Measurements from ENCODE around the gene TMEM108. TPM values are rescaled to one million over a fixed set of nuclear protein-coding genes. Genes with fewer than 3 reads are reported as not detected.

Gene TMEM108
- total RNA-seq, 1 donor from 2014 or later: 2.4 TPM

DNA sequence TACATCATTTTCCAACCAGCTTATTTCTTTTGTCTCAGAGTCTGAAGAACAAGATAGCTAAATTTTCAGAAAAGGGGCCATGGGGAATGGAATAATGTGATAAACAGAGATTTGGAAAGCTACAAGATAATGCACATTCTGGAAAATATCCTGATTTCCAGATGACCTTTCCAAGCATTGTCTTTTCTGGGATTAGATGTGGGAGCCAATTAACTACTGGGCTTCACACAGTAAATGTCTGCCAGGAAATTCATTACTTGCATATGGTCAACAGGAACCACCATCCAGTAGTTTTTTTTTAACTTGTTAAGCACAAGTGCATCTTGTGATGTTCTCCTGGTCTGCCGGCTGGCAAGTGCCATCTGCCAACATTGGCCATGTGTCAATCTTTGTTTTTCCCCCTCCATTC, 230.5 kb downstream of the TMEM108 start:
- Histone ChIP-seq H3K36me3 (no peaks in the 10 kb centered on the region), H3K4me1 (peaks cover 9% of the 10 kb centered on the region), H3K9me3 (replicated peaks) (no peaks in the 10 kb centered on the region), H3K4me3 (no peak overlapping the region), H3K27ac (replicated peaks) (no peak overlapping the region), H3K27me3 (ENCODE audit: low read depth) (peaks cover 6% of the 10 kb centered on the region)
- no peak for DNase-seq
- intact Hi-C loops (cut with micrococcal nuclease): no loop called here
- TF ChIP-seq, protein P1, sequence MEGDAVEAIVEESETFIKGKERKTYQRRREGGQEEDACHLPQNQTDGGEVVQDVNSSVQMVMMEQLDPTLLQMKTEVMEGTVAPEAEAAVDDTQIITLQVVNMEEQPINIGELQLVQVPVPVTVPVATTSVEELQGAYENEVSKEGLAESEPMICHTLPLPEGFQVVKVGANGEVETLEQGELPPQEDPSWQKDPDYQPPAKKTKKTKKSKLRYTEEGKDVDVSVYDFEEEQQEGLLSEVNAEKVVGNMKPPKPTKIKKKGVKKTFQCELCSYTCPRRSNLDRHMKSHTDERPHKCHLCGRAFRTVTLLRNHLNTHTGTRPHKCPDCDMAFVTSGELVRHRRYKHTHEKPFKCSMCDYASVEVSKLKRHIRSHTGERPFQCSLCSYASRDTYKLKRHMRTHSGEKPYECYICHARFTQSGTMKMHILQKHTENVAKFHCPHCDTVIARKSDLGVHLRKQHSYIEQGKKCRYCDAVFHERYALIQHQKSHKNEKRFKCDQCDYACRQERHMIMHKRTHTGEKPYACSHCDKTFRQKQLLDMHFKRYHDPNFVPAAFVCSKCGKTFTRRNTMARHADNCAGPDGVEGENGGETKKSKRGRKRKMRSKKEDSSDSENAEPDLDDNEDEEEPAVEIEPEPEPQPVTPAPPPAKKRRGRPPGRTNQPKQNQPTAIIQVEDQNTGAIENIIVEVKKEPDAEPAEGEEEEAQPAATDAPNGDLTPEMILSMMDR (IDR thresholded peaks at IDR 0.05; ENCODE audit: borderline replicate concordance): no peak

DNA sequence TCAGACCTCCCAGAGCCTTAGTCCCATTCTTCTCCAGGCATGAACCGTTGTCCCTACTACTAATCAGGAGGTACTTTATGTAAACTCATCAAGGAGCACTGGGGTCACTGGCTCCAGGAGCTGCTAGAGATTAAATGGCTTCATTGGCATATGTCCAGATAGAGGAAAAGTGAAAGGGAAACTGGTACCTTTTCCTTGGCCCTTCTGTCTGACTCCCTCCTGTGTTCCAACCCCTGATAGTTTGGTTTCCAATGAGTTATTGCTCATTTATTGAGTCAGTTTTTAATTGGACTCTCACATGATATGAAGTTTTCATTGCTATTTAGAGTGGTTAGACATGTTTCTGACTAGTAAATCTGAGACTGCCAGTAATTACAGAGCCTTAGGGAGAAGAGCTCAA, 231.2 kb downstream of the TMEM108 start:
- no peak overlapping the region for H3K27ac ChIP-seq (replicated peaks)
- no peak for DNase-seq
- H3K36me3 ChIP-seq: no peaks in the 10 kb centered on the region
- H3K4me3 ChIP-seq: no peak overlapping the region
- TF ChIP-seq, protein P1 (IDR thresholded peaks at IDR 0.05; ENCODE audit: borderline replicate concordance): no peak
- intact Hi-C loops (cut with micrococcal nuclease): no loop called here
- H3K9me3 ChIP-seq (replicated peaks): no peaks in the 10 kb centered on the region
- peaks cover 2% of the 10 kb centered on the region for H3K27me3 ChIP-seq (ENCODE audit: low read depth)
- peaks cover 9% of the 10 kb centered on the region for H3K4me1 ChIP-seq

DNA sequence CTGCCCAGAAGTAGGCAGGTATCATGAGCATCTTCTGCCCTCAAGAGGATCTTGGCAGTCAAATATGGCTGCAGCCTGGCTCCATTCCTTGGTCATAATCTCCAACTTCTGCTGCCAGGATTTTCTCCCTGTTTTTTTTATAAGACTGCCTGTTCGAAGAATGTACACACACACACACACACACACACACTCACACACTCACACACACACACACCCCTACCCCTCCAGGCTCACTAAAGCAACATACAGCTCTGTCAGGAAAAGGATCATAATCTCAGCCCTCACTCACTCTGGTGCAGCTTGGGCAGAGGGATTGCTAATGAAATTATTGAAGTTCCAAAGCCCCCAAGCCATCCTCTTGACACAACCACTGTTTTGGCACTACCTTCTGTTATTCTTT, 232.4 kb downstream of the TMEM108 start:
- H3K9me3 ChIP-seq (replicated peaks): no peaks in the 10 kb centered on the region
- no peak for DNase-seq

DNA sequence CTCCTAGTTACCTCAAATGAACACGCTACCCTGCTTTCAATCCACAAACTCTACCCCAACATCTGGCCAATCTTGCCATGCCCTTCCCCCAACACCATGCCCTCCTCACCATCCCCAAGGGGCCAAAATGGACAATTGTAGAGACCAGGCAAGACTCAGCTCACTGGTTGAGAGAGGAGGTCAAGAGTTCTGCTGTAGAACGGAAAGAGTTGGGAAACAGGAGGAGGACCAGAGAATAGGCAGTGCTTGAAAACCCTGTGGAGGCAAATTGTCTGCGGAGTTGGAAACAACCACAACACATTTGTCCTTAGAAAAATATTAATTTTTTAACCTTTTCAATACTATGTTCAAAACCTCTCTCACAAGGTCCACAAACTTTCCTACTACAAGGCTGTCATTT, 232.9 kb downstream of the TMEM108 start:
- H3K27me3 ChIP-seq (ENCODE audit: low read depth): no peaks in the 10 kb centered on the region
- peaks cover 9% of the 10 kb centered on the region for H3K4me1 ChIP-seq
- DNase-seq: no peak
- no peaks in the 10 kb centered on the region for H3K9me3 ChIP-seq (replicated peaks)
- no peak overlapping the region for H3K27ac ChIP-seq (replicated peaks)
- TF ChIP-seq, protein P1 (IDR thresholded peaks at IDR 0.05; ENCODE audit: borderline replicate concordance): no peak
- no peak overlapping the region for H3K4me3 ChIP-seq
- no peaks in the 10 kb centered on the region for H3K36me3 ChIP-seq
- intact Hi-C loops (cut with micrococcal nuclease): no loop called here

More for the DNA sequence above, 232.4 kb downstream of the TMEM108 start:
- H3K4me3 ChIP-seq: no peak overlapping the region
- H3K27ac ChIP-seq (replicated peaks): no peak overlapping the region
- intact Hi-C loops (cut with micrococcal nuclease): no loop called here
- no peaks in the 10 kb centered on the region for H3K27me3 ChIP-seq (ENCODE audit: low read depth)
- TF ChIP-seq, protein P1 (IDR thresholded peaks at IDR 0.05; ENCODE audit: borderline replicate concordance): no peak
- peaks cover 9% of the 10 kb centered on the region for H3K4me1 ChIP-seq
- H3K36me3 ChIP-seq: no peaks in the 10 kb centered on the region

DNA sequence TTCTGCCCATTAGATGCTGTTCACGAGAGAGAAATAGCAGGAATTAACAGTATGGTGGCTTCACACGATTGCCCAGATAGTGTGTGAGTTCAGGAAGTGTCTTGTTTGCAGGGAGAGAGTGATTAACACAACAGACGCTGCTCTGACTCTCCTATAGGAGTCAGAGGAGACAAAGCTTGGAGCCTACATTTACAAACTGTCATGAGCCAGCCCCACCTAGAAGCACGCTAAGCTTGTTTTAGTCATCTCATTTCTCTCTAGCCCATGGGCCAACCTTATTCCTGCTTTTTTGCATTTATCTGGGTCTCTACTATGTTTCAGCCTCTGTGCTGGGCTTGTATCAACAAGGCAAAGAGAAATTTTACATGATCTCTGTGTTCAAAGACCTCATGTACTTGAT, 233.3 kb downstream of the TMEM108 start:
- no peaks in the 10 kb centered on the region for H3K27me3 ChIP-seq (ENCODE audit: low read depth)
- no peak overlapping the region for H3K27ac ChIP-seq (replicated peaks)
- H3K9me3 ChIP-seq (replicated peaks): no peaks in the 10 kb centered on the region
- H3K4me3 ChIP-seq: no peak overlapping the region
- DNase-seq: no peak
- intact Hi-C loops (cut with micrococcal nuclease): no loop called here
- H3K36me3 ChIP-seq: no peaks in the 10 kb centered on the region
- peaks cover 9% of the 10 kb centered on the region for H3K4me1 ChIP-seq
- TF ChIP-seq, protein P1 (IDR thresholded peaks at IDR 0.05; ENCODE audit: borderline replicate concordance): no peak

DNA sequence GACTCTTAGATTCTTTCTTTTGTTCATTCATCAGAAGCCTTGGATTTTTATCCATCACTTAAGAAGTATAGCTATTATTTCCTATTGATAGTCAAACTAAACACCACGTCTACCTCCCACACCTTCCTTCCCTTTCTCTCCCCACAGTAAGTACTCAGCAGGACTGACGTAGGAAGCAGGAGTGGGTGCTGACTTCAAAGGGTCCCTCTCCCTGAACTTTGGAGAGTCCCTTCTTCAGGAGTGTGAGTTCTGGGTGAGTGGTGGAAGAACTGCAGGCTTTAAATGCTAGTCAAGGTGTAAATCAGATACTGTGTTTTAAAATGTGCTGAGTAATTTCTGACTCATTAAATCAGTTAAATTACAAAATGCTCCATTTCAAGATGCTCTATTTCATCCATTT, 235.2 kb downstream of the TMEM108 start:
- Histone ChIP-seq H3K9me3 (replicated peaks) (no peaks in the 10 kb centered on the region), H3K4me1 (peaks cover 9% of the 10 kb centered on the region), H3K36me3 (no peaks in the 10 kb centered on the region), H3K27me3 (ENCODE audit: low read depth) (no peaks in the 10 kb centered on the region), H3K27ac (replicated peaks) (no peak overlapping the region), H3K4me3 (no peak overlapping the region)
- TF ChIP-seq, protein P1 (IDR thresholded peaks at IDR 0.05; ENCODE audit: borderline replicate concordance): no peak
- no peak for DNase-seq
- intact Hi-C loops (cut with micrococcal nuclease): no loop called here

Measured in left ventricle myocardium inferior (tissue), 1 donor.